Prostate gland (tissue), 2 donors: ENCODE measurements around the gene NAALADL2. TPM values are rescaled to one million over a fixed set of nuclear protein-coding genes. Genes with fewer than 3 reads are reported as not detected.

ENCODE experiments used
- DNase-seq: peaks from one replicate; pipeline ENCODE4 v3.0.0-alpha.2; 2019; ENCODE audit warnings: low spot score
- H3K27ac ChIP-seq, 2 donors: fragments of 200-600 bp; sonication (generic); 2 replicates each; pipeline ENCODE4 v1.5.1; 2017 to 2019
- H3K27me3 ChIP-seq: fragments of 200-600 bp; sonication (generic); replicated peaks from 2 replicates; pipeline ENCODE4 v1.5.1; 2019; ENCODE audit not compliant: insufficient read depth
- H3K36me3 ChIP-seq, 2 donors: fragments of 200-600 bp; sonication (generic); 1 replicate in 1 of 2; 2 replicates in 1 of 2; pipeline versions ENCODE4 v1.5.1 to v1.8.1; 2017 to 2019
- H3K4me1 ChIP-seq: fragments of 200-600 bp; sonication (generic); replicated peaks from 2 replicates; pipeline ENCODE4 v1.5.1; 2019
- H3K4me3 ChIP-seq, 2 donors: fragments of 200-600 bp; sonication (generic); 2 replicates each; pipeline ENCODE4 v1.5.1; 2017 to 2019
- H3K9me3 ChIP-seq: fragments of 200-600 bp; sonication (generic); 2 replicates; pipeline ENCODE4 v1.5.1; 2017
- POLR2A ChIP-seq: fragments of 450-650 bp; IDR thresholded peaks from one replicate; pipeline ENCODE4 v1.6.1; 2016; ENCODE audit warnings: antibody characterized with exemption, mild to moderate bottlenecking
- POLR2AphosphoS5 ChIP-seq: sonication (generic); formaldehyde crosslinking; IDR thresholded peaks from one replicate; pipeline ENCODE4 v1.6.1; 2017; ENCODE audit warnings: antibody characterized with exemption
- WGBS: methylation state at CpG from one replicate; pipeline ENCODE4 v1.1.5; 2018; 5-methylcytosine and 5-hydroxymethylcytosine counted together
- intact Hi-C: fragments of 100-400 bp; cut with DNase I; formaldehyde crosslinking; loops from one replicate; pipeline ENCODE4 v1.14.2; 2022
- total RNA-seq, 2 donors: library from RNA; depleted of rRNA; stranded (reverse); fragments of >200 nt; gene quantifications; one replicate each; pipeline ENCODE4 v1.1.0, GENCODE V29; 2016
- TF ChIP-seq, protein P1 (sequence below), 4 experiments: fragments of 200-600 bp in 2 of 4; fragments of 450-650 bp in 2 of 4; sonication (generic) in 2 of 4; IDR thresholded peaks; 1 replicate in 3 of 4; 2 replicates in 1 of 4; pipeline ENCODE4 v1.5.1; 2016 to 2019; ENCODE audit warnings: antibody characterized with exemption in 4 of 4, mild to moderate bottlenecking in 2 of 4, moderate library complexity in 2 of 4

Gene NAALADL2
- total RNA-seq, 2 donors from 2014 or later: 12.2 to 20.2 TPM

DNA sequence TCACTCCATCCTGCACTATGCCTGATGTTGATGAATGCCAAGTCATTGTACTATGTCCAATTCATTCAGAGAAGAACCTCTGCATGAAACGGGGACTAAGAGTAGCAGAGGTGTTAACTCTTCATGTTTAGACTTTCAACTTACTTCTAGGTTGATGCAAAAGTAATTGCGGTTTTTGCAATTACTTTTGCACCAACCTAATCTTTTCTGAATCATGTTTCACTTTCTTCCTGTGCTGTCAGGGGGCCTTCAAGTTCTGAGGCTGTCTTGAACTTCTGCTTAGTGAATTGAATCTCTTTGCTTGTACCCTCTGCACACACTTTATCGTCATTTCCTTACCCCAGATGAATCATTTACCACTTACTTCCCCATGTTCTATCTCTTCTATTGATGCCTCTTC lies 636.2 kb downstream of the NAALADL2 start:
- Histone ChIP-seq H3K9me3 (no peaks in the 10 kb centered on the region), H3K4me1 (no peaks in the 10 kb centered on the region), H3K27me3 (no peaks in the 10 kb centered on the region), H3K36me3 (no peaks in the 10 kb centered on the region), H3K4me3 (no peak overlapping the region), H3K27ac (no peak overlapping the region)
- no peak for DNase-seq
- intact Hi-C loops: no loop called here
- no peak for TF ChIP-seq POLR2A
- no peak for TF ChIP-seq POLR2AphosphoS5
- TF ChIP-seq, protein P1, sequence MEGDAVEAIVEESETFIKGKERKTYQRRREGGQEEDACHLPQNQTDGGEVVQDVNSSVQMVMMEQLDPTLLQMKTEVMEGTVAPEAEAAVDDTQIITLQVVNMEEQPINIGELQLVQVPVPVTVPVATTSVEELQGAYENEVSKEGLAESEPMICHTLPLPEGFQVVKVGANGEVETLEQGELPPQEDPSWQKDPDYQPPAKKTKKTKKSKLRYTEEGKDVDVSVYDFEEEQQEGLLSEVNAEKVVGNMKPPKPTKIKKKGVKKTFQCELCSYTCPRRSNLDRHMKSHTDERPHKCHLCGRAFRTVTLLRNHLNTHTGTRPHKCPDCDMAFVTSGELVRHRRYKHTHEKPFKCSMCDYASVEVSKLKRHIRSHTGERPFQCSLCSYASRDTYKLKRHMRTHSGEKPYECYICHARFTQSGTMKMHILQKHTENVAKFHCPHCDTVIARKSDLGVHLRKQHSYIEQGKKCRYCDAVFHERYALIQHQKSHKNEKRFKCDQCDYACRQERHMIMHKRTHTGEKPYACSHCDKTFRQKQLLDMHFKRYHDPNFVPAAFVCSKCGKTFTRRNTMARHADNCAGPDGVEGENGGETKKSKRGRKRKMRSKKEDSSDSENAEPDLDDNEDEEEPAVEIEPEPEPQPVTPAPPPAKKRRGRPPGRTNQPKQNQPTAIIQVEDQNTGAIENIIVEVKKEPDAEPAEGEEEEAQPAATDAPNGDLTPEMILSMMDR (IDR thresholded peaks at IDR 0.05): no peak
- 72% methylated on average over 3 of the region's 3 CpGs for WGBS

- TF ChIP-seq, protein P1 (IDR thresholded peaks at IDR 0.05): no peak
- no peak for TF ChIP-seq POLR2A
- TF ChIP-seq POLR2AphosphoS5: no peak
These were observed 643.0 kb downstream of the NAALADL2 start for GRCh38 chr3:175502155-175502554.

GRCh38 chr3:175511219-175511785 lies 652.2 kb downstream of the NAALADL2 start:
- no peaks in the 10 kb centered on the region for H3K36me3 ChIP-seq
- no peak overlapping the region for H3K4me3 ChIP-seq
- H3K9me3 ChIP-seq: no peaks in the 10 kb centered on the region
- 92% methylated on average over 3 of the region's 3 CpGs for WGBS
- intact Hi-C loops: no loop called here
- no peaks in the 10 kb centered on the region for H3K4me1 ChIP-seq
- no peak overlapping the region for H3K27ac ChIP-seq
- DNase-seq: no peak
- no peaks in the 10 kb centered on the region for H3K27me3 ChIP-seq
- no peak for TF ChIP-seq POLR2AphosphoS5
- TF ChIP-seq, protein P1 (IDR thresholded peaks at IDR 0.05): no peak

More at GRCh38 chr3:175502155-175502554, 643.0 kb downstream of the NAALADL2 start:
- 85% methylated on average over 3 of the region's 3 CpGs for WGBS
- intact Hi-C loops: no loop called here
- Histone ChIP-seq H3K4me3 (no peak overlapping the region), H3K27me3 (no peaks in the 10 kb centered on the region), H3K27ac (no peak overlapping the region), H3K4me1 (no peaks in the 10 kb centered on the region), H3K9me3 (no peaks in the 10 kb centered on the region), H3K36me3 (no peaks in the 10 kb centered on the region)
- DNase-seq: no peak

DNA sequence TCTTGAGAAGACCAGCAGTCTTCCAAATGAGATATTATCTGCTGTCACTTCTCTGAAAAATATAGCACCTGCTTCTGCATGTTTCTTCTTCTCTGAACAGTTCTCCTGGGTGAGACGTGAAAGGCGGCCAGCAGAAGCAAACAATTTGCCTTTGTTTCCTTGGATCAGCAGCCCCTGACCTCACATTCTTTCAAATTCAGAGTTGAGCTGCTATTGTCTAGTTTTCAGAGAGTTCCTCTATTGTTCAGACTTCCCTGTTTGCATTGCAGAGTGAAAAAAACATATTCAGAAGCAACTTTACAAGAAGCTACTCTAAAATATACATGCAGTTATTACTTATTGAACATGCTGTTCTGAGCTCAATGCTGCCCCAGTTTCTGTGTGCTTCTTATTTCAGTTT lies 653.6 kb downstream of the NAALADL2 start:
- DNase-seq: no peak
- WGBS: 17% methylated on average over 2 of the region's 2 CpGs
- no peak for TF ChIP-seq POLR2A
- TF ChIP-seq, protein P1 (IDR thresholded peaks at IDR 0.05): no peak
- no peak for TF ChIP-seq POLR2AphosphoS5
- H3K36me3 ChIP-seq: no peaks in the 10 kb centered on the region
- H3K27me3 ChIP-seq: no peaks in the 10 kb centered on the region
- H3K4me1 ChIP-seq: no peaks in the 10 kb centered on the region
- H3K27ac ChIP-seq: no peak overlapping the region
- intact Hi-C loops: no loop called here
- H3K4me3 ChIP-seq: no peak overlapping the region
- H3K9me3 ChIP-seq: no peaks in the 10 kb centered on the region

DNA sequence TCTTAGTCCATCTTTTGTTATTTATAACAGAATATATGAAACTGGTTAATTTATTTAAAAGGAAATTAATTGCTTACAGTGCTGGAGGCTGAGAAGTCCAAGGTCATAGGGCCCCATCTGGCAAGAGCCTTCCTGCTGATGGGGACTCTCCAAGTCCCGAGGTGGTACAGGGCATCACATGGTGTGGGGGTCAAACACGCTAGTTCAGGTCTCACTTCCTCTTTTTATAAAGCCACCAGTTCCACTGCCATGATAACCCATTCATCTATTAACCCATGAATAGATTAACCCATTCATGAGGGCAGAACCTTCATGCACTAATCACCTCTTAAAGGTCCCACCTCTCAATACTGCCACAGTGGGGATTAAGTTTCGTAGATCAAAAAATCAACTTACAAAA lies 659.3 kb downstream of the NAALADL2 start:
- TF ChIP-seq POLR2AphosphoS5 (no peak), POLR2A (no peak)
- TF ChIP-seq, protein P1 (IDR thresholded peaks at IDR 0.05): no peak
- H3K27ac ChIP-seq: no peak overlapping the region
- no peak overlapping the region for H3K4me3 ChIP-seq
- H3K27me3 ChIP-seq: no peaks in the 10 kb centered on the region
- no peaks in the 10 kb centered on the region for H3K36me3 ChIP-seq
- intact Hi-C loops: no loop called here
- H3K4me1 ChIP-seq: no peaks in the 10 kb centered on the region
- 95% methylated on average over 3 of the region's 3 CpGs for WGBS
- no peak for DNase-seq
- H3K9me3 ChIP-seq: no peaks in the 10 kb centered on the region
